Measurements from ENCODE around the gene CDHR5.

Gene CDHR5

GRCh38 chr11:592918-593317, 31.8 kb downstream of the CDHR5 start:
- TF ChIP-seq CTCF (conservative IDR thresholded peaks at IDR 0.05; ENCODE audit: low read depth, low read length) = no peak
- Histone ChIP-seq H3K27me3 (ENCODE audit: insufficient read depth, low read depth) (no peaks in the 10 kb centered on the region), H4K20me1 (ENCODE audit: insufficient read depth) (no peaks in the 10 kb centered on the region), H3K4me3 (IDR thresholded peaks at IDR 0.05; ENCODE audit: insufficient read depth, low read depth, low read length) (no peak overlapping the region), H3K36me3 (ENCODE audit: insufficient read depth) (peaks cover 6% of the 10 kb centered on the region; the same call in 1 of the 2 replicates), H3K4me1 (ENCODE audit: low read depth, poor library complexity, severe bottlenecking) (peaks cover 31% of the 10 kb centered on the region), H3K4me2 (no peak overlapping the region), H2AFZ (ENCODE audit: low read depth) (no peak overlapping the region), H3K9ac (no peak overlapping the region), H3K27ac (no peak overlapping the region), H3K79me2 (ENCODE audit: insufficient read depth, low read depth) (peaks cover 9% of the 10 kb centered on the region; the same call in 1 of the 2 replicates)

GRCh38 chr11:592501-592900, 32.3 kb downstream of the CDHR5 start:
- Histone ChIP-seq H3K4me1 (ENCODE audit: low read depth, poor library complexity, severe bottlenecking) (peaks cover 34% of the 10 kb centered on the region), H3K9ac (no peak overlapping the region), H3K27ac (no peak overlapping the region), H2AFZ (ENCODE audit: low read depth) (no peak overlapping the region), H3K36me3 (ENCODE audit: insufficient read depth) (peaks cover 6% of the 10 kb centered on the region; the same call in 1 of the 2 replicates), H3K4me3 (IDR thresholded peaks at IDR 0.05; ENCODE audit: insufficient read depth, low read depth, low read length) (no peak overlapping the region), H4K20me1 (ENCODE audit: insufficient read depth) (no peaks in the 10 kb centered on the region), H3K4me2 (no peak overlapping the region), H3K27me3 (ENCODE audit: insufficient read depth, low read depth) (no peaks in the 10 kb centered on the region), H3K79me2 (ENCODE audit: insufficient read depth, low read depth) (peaks cover 9% of the 10 kb centered on the region; the same call in 1 of the 2 replicates)
- no peak for TF ChIP-seq CTCF (conservative IDR thresholded peaks at IDR 0.05; ENCODE audit: low read depth, low read length)

DNA sequence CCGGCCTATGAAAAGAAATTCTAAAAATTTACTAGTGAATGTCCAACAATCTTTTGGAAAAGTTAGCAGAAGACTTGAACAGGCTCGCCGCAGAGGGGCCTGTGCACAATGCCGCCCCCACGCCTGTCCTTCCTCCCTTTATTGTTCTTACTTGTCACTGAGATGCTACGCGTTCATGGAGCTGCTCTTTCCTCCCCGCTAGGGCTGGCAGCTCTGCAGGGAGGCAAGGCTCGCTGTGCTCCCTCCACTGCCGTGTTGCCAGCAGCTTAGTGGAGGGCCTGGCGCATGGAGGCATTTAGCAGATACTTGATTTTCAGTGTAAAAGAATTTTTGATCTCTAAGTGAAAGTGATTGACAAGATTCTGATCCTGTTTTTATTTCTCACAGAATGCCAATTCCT, 33.8 kb downstream of the CDHR5 start:
- H4K20me1 ChIP-seq (ENCODE audit: insufficient read depth) = no peaks in the 10 kb centered on the region
- no peak overlapping the region for H2AFZ ChIP-seq (ENCODE audit: low read depth)
- no peak overlapping the region for H3K27ac ChIP-seq
- TF ChIP-seq CTCF (conservative IDR thresholded peaks at IDR 0.05; ENCODE audit: low read depth, low read length) = no peak
- no peak overlapping the region for H3K4me2 ChIP-seq
- H3K4me1 ChIP-seq (ENCODE audit: low read depth, poor library complexity, severe bottlenecking) = peaks cover 39% of the 10 kb centered on the region
- H3K27me3 ChIP-seq (ENCODE audit: insufficient read depth, low read depth) = no peaks in the 10 kb centered on the region
- peaks cover 15% of the 10 kb centered on the region; the same call in 1 of the 2 replicates for H3K79me2 ChIP-seq (ENCODE audit: insufficient read depth, low read depth)
- H3K9ac ChIP-seq = no peak overlapping the region
- peaks cover 6% of the 10 kb centered on the region; the same call in 1 of the 2 replicates for H3K36me3 ChIP-seq (ENCODE audit: insufficient read depth)
- no peak overlapping the region for H3K4me3 ChIP-seq (IDR thresholded peaks at IDR 0.05; ENCODE audit: insufficient read depth, low read depth, low read length)

DNA sequence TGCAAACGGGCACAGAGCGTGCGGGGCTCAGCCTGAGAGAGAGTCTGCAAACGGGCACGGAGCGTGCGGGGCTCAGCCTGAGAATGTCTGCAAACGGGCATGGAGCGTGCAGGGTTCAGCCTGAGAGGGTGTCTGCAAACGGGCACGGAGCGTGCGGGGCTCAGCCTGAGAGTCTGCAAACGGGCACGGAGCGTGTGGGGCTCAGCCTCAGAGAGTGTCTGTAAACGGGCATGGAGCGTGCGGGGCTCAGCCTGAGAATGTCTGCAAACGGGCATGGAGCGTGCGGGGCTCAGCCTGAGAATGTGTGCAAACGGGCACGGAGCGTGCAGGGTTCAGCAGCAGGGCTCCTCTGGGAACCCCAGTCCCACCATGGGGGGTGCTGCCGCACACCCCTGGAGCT, 35.0 kb downstream of the CDHR5 start:
- Histone ChIP-seq H3K79me2 (ENCODE audit: insufficient read depth, low read depth) (peaks cover 15% of the 10 kb centered on the region; the same call in 1 of the 2 replicates), H3K27ac (no peak overlapping the region), H3K36me3 (ENCODE audit: insufficient read depth) (peaks cover 6% of the 10 kb centered on the region; the same call in 1 of the 2 replicates), H3K4me1 (ENCODE audit: low read depth, poor library complexity, severe bottlenecking) (peaks cover 28% of the 10 kb centered on the region), H3K27me3 (ENCODE audit: insufficient read depth, low read depth) (no peaks in the 10 kb centered on the region), H2AFZ (ENCODE audit: low read depth) (no peak overlapping the region), H3K4me3 (IDR thresholded peaks at IDR 0.05; ENCODE audit: insufficient read depth, low read depth, low read length) (no peak overlapping the region), H3K9ac (no peak overlapping the region), H4K20me1 (ENCODE audit: insufficient read depth) (no peaks in the 10 kb centered on the region), H3K4me2 (no peak overlapping the region)
- no peak for TF ChIP-seq CTCF (conservative IDR thresholded peaks at IDR 0.05; ENCODE audit: low read depth, low read length)
